ENCODE results near the gene BIRC6. TPM values are rescaled to one million over a fixed set of nuclear protein-coding genes. Genes with fewer than 3 reads are reported as not detected.

BIRC6 gene
- total RNA-seq, 1 donor from 2014 or later, result 180 TPM

- H3K4me3 Mint-ChIP-seq, result no peak overlapping the region
- TF ChIP-seq CTCF (IDR thresholded peaks at IDR 0.05), result no peak
- intact Hi-C loops (cut with micrococcal nuclease), result no loop called here
- H3K9me3 Mint-ChIP-seq, result no peaks in the 10 kb centered on the region
- ChIA-PET POLR2A (interaction anchor here (0.5 kb wide), 1 partner anchor 362 kb away, joined by 3 read pairs; no protein-coding TSS in a partner anchor), CTCF (no interaction called here)
- no peaks in the 10 kb centered on the region for H3K4me1 Mint-ChIP-seq
- no peak overlapping the region for H3K27ac Mint-ChIP-seq
- no peaks in the 10 kb centered on the region for H3K27me3 Mint-ChIP-seq
- DNase-seq (no peak), ATAC-seq (ENCODE audit: low read depth) (no peak)
- peaks cover 63% of the 10 kb centered on the region for H3K36me3 Mint-ChIP-seq (ENCODE audit: low read depth)
These were observed 42.4 kb downstream of the BIRC6 start for GRCh38 chr2:32399221-32399620.

GRCh38 chr2:32402091-32402490 is 45.3 kb downstream of the BIRC6 start:
- ChIA-PET CTCF (no interaction called here), POLR2A (no interaction called here)
- H3K27me3 Mint-ChIP-seq, result no peaks in the 10 kb centered on the region
- H3K27ac Mint-ChIP-seq, result no peak overlapping the region
- ATAC-seq (ENCODE audit: low read depth), result no peak
- TF ChIP-seq CTCF (IDR thresholded peaks at IDR 0.05), result no peak
- no peak overlapping the region for H3K4me3 Mint-ChIP-seq
- no peak for DNase-seq
- H3K36me3 Mint-ChIP-seq (ENCODE audit: low read depth), result peaks cover 56% of the 10 kb centered on the region
- intact Hi-C loops (cut with micrococcal nuclease), result no loop called here
- no peaks in the 10 kb centered on the region for H3K9me3 Mint-ChIP-seq
- no peaks in the 10 kb centered on the region for H3K4me1 Mint-ChIP-seq

- no peaks in the 10 kb centered on the region for H3K9me3 Mint-ChIP-seq
- ATAC-seq (ENCODE audit: low read depth) (no peak), DNase-seq (no peak)
- ChIA-PET POLR2A (interaction anchor here (0.6 kb wide), 1 partner anchor 183 kb away, joined by 3 read pairs; no protein-coding TSS in a partner anchor), CTCF (no interaction called here)
- no peak overlapping the region for H3K27ac Mint-ChIP-seq
- peaks cover 51% of the 10 kb centered on the region for H3K36me3 Mint-ChIP-seq (ENCODE audit: low read depth)
- H3K27me3 Mint-ChIP-seq, result no peaks in the 10 kb centered on the region
- TF ChIP-seq CTCF (IDR thresholded peaks at IDR 0.05), result no peak
- H3K4me1 Mint-ChIP-seq, result no peaks in the 10 kb centered on the region
- H3K4me3 Mint-ChIP-seq, result no peak overlapping the region
- intact Hi-C loops (cut with micrococcal nuclease), result no loop called here
These were observed 47.0 kb downstream of the BIRC6 start for GRCh38 chr2:32403782-32404181.

GRCh38 chr2:32404691-32405090 is 47.9 kb downstream of the BIRC6 start:
- Mint-ChIP-seq H3K36me3 (ENCODE audit: low read depth) (peaks cover 56% of the 10 kb centered on the region), H3K4me3 (no peak overlapping the region), H3K4me1 (no peaks in the 10 kb centered on the region), H3K9me3 (no peaks in the 10 kb centered on the region), H3K27me3 (no peaks in the 10 kb centered on the region), H3K27ac (no peak overlapping the region)
- ChIA-PET POLR2A (no interaction called here), CTCF (interaction anchor here (0.5 kb wide), 1 partner anchor 39 kb away, joined by 3 read pairs; no protein-coding TSS in a partner anchor)
- intact Hi-C loops (cut with micrococcal nuclease), result no loop called here
- ATAC-seq (ENCODE audit: low read depth) (no peak), DNase-seq (no peak)
- TF ChIP-seq CTCF (IDR thresholded peaks at IDR 0.05), result no peak

- no peak overlapping the region for H3K27ac Mint-ChIP-seq
- H3K27me3 Mint-ChIP-seq, result no peaks in the 10 kb centered on the region
- CTCF ChIA-PET, result no interaction called here
- DNase-seq, result no peak
- H3K4me1 Mint-ChIP-seq, result peaks cover 1% of the 10 kb centered on the region
- POLR2A ChIA-PET, result no interaction called here
- no peak overlapping the region for H3K4me3 Mint-ChIP-seq
- no peaks in the 10 kb centered on the region for H3K9me3 Mint-ChIP-seq
- H3K36me3 Mint-ChIP-seq (ENCODE audit: low read depth), result peaks cover 56% of the 10 kb centered on the region
- intact Hi-C loops (cut with micrococcal nuclease), result no loop called here
- TF ChIP-seq CTCF (IDR thresholded peaks at IDR 0.05), result no peak
- ATAC-seq (ENCODE audit: low read depth), result no peak
These were observed 59.7 kb downstream of the BIRC6 start for GRCh38 chr2:32416519-32416918.
